Brain microvascular endothelial cell (primary cell): ENCODE data around the gene FGF18.

Source experiments
- DNase-seq: peaks from one replicate; pipeline ENCODE4 v3.0.0-alpha.2; 2020
- H3K27ac ChIP-seq: fragments of 250-450 bp; sonication (Bioruptor Pico); 2 replicates; pipeline ENCODE4 v1.5.1; 2020; ENCODE audit warnings: mild to moderate bottlenecking, moderate library complexity
- H3K27me3 ChIP-seq: fragments of 250-450 bp; sonication (Bioruptor Pico); replicated peaks from 2 replicates; pipeline ENCODE4 v1.5.1; 2020; ENCODE audit warnings: mild to moderate bottlenecking
- H3K36me3 ChIP-seq: fragments of 250-450 bp; sonication (Bioruptor Pico); replicated peaks from 2 replicates; pipeline ENCODE4 v1.5.1; 2020; ENCODE audit warnings: mild to moderate bottlenecking
- H3K4me3 ChIP-seq: 2 replicates; pipeline ENCODE4 v1.5.1; 2011; ENCODE audit warnings: low read depth, mild to moderate bottlenecking, control low read depth, low read length, moderate library complexity
- CTCF ChIP-seq: IDR thresholded peaks from 2 replicates; pipeline ENCODE4 v1.5.1; 2011; ENCODE audit warnings: low read depth, mild to moderate bottlenecking, moderate library complexity, low read length, control low read depth, inconsistent platforms; ENCODE audit errors: missing control alignments
- in situ Hi-C: cut with HindIII; loops from 2 replicates; pipeline ENCODE4 v1.10.0; 2017; ENCODE audit warnings: low sequenced_read_pairs, low pct_ligation_motif_present

The FGF18 gene

DNA sequence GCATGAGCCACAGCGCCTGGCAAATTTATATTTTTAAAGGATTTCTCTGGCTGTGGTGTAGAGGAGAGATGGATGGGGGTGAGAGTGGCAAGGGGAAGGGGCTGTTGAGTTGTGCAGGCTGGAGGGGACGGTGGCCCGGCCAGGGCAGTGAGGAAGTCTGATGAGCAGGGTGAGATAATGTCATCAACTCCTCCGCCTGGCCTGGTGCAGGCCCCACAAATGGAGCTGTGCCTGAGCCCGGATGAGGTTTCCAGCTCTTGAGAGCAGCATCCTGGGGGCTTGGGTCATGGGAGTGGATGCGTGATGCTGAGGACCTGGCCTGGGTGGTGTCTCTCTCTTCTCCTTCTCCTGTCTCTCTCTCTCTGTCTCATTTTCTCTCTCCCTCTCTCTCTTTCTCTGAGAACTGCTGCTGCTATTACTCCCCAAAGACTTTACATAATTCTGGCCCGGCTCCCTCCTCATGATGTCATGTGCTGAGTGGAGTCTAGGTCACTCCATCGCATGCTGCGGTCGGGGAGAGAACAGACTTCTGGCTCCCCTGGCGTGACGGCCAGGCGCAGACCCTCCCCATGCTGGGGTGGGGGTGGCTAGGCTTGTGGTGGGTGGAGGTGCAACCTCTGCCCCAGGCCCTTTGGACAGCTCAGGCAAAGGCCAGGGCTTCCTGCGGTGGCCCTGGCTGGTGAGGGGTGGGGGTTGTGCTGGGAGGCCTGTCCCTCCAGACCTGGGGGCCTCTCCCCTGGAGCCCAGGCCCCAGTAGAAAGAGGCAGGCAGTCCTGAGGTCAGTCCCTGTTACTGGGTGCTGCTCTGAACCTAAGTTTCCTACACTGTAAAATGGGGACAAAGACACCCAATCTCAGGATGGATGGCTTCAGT is 26.4 kb downstream of the FGF18 start:
- in situ Hi-C loops = no loop called here
- no peaks in the 10 kb centered on the region for H3K36me3 ChIP-seq
- no peak for TF ChIP-seq CTCF
- H3K27ac ChIP-seq = no peak overlapping the region
- DNase-seq = peak; percentile 51
- H3K27me3 ChIP-seq = no peaks in the 10 kb centered on the region
- H3K4me3 ChIP-seq = no peak overlapping the region

DNA sequence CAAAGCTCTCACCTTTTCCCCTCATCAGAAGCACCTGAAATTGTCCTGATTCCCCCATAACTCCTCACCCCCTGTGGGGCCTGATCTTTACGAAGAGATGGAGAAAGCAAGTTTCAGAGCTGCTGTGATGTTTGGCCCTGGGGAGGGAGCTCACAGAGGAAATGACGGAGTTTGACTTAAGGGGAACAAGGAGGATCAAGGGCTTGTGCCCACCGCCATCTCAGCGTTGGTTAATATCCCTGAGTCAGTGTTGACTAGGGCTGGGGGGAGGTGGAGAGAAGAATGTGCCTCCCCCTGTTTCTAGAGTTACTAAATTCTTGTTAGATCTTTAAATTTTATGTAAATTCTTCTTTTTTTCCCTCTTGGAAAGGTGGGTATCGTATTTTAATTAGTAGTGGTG is 27.8 kb downstream of the FGF18 start:
- no peak for TF ChIP-seq CTCF
- Histone ChIP-seq H3K27ac (no peak overlapping the region), H3K36me3 (no peaks in the 10 kb centered on the region), H3K4me3 (no peak overlapping the region), H3K27me3 (no peaks in the 10 kb centered on the region)
- no peak for DNase-seq
- in situ Hi-C loops = no loop called here

DNA sequence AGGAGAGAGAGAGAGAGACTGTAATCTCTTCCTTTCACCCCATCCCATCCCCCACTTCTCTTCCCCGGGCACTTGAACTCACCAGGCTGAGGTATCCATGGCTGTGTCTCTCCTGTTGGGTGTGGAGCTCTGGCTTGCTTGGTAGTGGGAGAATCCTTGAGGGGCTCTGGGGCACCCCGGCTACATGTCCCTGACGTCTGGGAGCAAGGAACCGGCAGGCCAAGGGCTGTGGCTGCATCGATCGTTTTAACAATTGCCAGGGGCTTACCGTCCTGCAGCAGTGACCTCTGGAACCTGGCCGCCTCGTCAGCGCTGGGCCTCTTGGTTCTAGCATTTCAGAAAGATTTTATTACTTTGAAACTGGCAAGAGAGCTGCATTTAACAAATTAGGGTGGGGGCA is 30.0 kb downstream of the FGF18 start:
- in situ Hi-C loops = no loop called here
- Histone ChIP-seq H3K36me3 (no peaks in the 10 kb centered on the region), H3K27me3 (no peaks in the 10 kb centered on the region), H3K27ac (no peak overlapping the region), H3K4me3 (no peak overlapping the region)
- DNase-seq = no peak
- TF ChIP-seq CTCF = no peak

- in situ Hi-C loops = no loop called here
- peak overlapping the region; percentile 82 for H3K27ac ChIP-seq
- DNase-seq = peak; percentile 60
- H3K4me3 ChIP-seq = peak overlapping the region; percentile 48
- no peak for TF ChIP-seq CTCF
- no peaks in the 10 kb centered on the region for H3K36me3 ChIP-seq
- H3K27me3 ChIP-seq = no peaks in the 10 kb centered on the region
These were observed 31.2 kb downstream of the FGF18 start for GRCh38 chr5:171450423-171451331.

DNA sequence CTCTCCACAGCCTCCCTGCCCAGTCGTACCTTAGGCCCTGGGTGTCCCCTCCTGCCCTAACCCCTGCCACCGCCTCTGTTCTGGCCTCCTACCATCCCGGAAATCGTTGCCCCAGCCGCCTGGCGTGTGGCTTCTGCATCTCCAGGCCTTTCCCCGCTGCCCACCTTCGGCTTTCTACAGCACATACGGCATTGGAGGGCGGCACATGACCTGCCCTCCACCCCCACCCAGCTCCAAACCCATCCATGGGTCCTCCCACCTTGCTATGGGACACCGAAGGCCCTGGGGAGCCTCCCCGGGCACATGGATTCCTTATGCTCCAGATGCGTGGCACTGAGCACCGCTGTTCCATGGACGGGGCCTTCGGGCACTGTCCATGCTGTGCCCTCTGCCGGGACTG is 32.0 kb downstream of the FGF18 start:
- peak overlapping the region; percentile 26 for H3K4me3 ChIP-seq
- H3K27me3 ChIP-seq = no peaks in the 10 kb centered on the region
- H3K27ac ChIP-seq = peak overlapping the region; percentile 15
- TF ChIP-seq CTCF = no peak
- H3K36me3 ChIP-seq = no peaks in the 10 kb centered on the region
- no peak for DNase-seq
- in situ Hi-C loops = no loop called here
